ENCODE measurements around the gene ZCCHC14.

ZCCHC14 gene

GRCh38 chr16:87431926-87432325, 60.9 kb downstream of the ZCCHC14 start:
- peak; percentile 84 for DNase-seq (ENCODE audit: low spot score)

- DNase-seq (ENCODE audit: low spot score): no peak
Observed at GRCh38 chr16:87426423-87427215, 66.2 kb downstream of the ZCCHC14 start.

- no peak for DNase-seq (ENCODE audit: low spot score)
Observed at GRCh38 chr16:87425941-87426340, 66.9 kb downstream of the ZCCHC14 start.

- no peak for DNase-seq (ENCODE audit: low spot score)
Observed at GRCh38 chr16:87424266-87424665, 68.6 kb downstream of the ZCCHC14 start.

- no peak for DNase-seq (ENCODE audit: low spot score)
Observed at GRCh38 chr16:87423429-87423828, 69.4 kb downstream of the ZCCHC14 start.

- no peak for DNase-seq (ENCODE audit: low spot score)
Observed at GRCh38 chr16:87422106-87422505, 70.7 kb downstream of the ZCCHC14 start.

GRCh38 chr16:87421003-87421912, 71.6 kb downstream of the ZCCHC14 start:
- no peak for DNase-seq (ENCODE audit: low spot score)

GRCh38 chr16:87420026-87421002, 72.5 kb downstream of the ZCCHC14 start:
- no peak for DNase-seq (ENCODE audit: low spot score)

- no peak for DNase-seq (ENCODE audit: low spot score)
Observed at GRCh38 chr16:87418644-87419043, 74.2 kb downstream of the ZCCHC14 start.

- DNase-seq (ENCODE audit: low spot score): no peak
Observed at GRCh38 chr16:87418216-87418615, 74.6 kb downstream of the ZCCHC14 start.

- DNase-seq (ENCODE audit: low spot score): no peak
Observed at GRCh38 chr16:87417528-87417910, 75.3 kb downstream of the ZCCHC14 start.

- DNase-seq (ENCODE audit: low spot score): peak; percentile 60
Observed at GRCh38 chr16:87416826-87417527, 75.8 kb downstream of the ZCCHC14 start.

GRCh38 chr16:87415441-87415840, 77.4 kb downstream of the ZCCHC14 start:
- DNase-seq (ENCODE audit: low spot score): no peak

- DNase-seq (ENCODE audit: low spot score): no peak
Observed at GRCh38 chr16:87414251-87414680, 78.6 kb downstream of the ZCCHC14 start.

- no peak for DNase-seq (ENCODE audit: low spot score)
Observed at GRCh38 chr16:87412996-87413421, 79.8 kb downstream of the ZCCHC14 start.

- DNase-seq (ENCODE audit: low spot score): no peak
Observed at GRCh38 chr16:87412371-87412995, 80.3 kb downstream of the ZCCHC14 start.

GRCh38 chr16:87411375-87412271, 81.2 kb downstream of the ZCCHC14 start:
- peak; percentile 5 for DNase-seq (ENCODE audit: low spot score)

- DNase-seq (ENCODE audit: low spot score): peak; percentile 7
Observed at GRCh38 chr16:87410968-87411367, 81.9 kb downstream of the ZCCHC14 start.

- DNase-seq (ENCODE audit: low spot score): no peak
Observed at GRCh38 chr16:87410530-87410929, 82.3 kb downstream of the ZCCHC14 start.

- no peak for DNase-seq (ENCODE audit: low spot score)
Observed at GRCh38 chr16:87409781-87410180, 83.0 kb downstream of the ZCCHC14 start.

Measured in AG20443 (cell line).